CD4-positive, alpha-beta T cell treated with Interleukin-17A for 4 hours (primary cell): ENCODE measurements around the gene NDUFS8.

Experiments used
- DNase-seq: peaks from one replicate; pipeline ENCODE4 v3.0.0-alpha.2; 2020; ENCODE audit warnings: mixed read lengths

The NDUFS8 gene

DNA sequence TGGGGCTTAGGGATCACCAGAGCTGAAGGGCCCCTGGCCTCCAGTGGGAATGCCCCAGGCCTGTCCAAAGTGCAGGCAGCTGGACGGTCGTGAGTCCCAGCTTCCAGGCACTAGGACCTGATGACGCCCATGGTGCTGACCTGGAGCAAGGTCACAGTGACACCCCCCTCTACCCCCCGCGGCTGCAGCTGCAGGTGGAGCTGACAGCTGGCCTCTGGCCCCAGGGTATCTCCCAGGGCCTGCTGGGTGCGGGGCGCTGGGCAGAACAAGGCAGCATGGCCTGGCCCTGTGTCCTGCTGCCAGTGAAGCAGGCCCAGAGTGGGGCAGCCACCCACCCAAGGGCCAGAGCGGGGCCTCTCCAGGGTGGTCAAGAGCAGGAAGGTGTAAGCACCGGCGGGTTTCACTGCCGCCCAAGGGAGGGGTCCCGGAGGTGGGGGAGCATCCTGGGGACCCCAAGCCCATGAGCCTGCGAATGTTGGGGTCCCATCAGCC lies 7.8 kb downstream of the NDUFS8 start:
- DNase-seq: no peak

DNA sequence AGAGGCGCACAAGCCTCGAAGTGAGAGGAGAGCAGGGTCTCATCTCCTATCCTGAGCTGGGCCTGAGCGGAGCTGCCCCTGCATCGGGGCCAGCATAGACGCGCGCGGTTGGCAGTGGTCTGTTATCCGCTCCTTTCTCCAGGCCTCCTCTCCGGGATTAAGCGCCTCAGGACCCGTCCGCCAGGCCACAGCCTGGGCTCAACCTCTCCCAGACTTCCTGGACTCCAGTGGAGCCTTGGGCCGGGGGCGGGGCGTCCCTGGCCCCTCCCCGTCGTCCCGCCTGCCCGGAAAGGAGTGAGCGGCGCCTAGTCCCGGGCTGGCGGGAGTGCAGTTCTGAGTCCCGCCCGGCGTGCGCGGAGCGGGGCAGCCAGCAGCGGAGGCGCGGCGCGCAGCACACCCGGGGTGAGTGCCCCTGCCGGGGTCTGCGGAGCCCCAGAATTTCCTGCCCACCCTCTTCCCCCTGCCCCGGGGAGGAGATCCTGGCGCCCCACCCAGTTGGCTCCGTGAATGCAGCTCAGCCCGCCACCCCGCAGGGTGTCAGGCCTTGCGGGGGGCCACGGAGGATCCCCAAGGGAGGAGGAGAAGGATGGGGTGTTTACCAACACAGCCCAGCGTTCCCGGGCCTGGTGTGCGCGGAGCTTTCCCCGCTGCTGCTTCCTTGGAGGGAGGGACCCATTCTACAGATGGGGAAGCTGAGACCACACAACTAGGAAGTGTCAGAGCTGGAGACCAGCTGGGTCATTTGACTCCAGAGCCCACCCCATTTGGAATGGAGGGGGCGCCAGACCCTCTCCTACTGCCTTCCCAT lies 8.4 kb downstream of the NDUFS8 start, which contains the start of gene TCIRG1:
TSS of gene TCIRG1 (plus strand) at position 308 of the 808 bp plus-strand sequence. CDS start 2,247 bp downstream, outside the sequence.
- peak; percentile 82 for DNase-seq

DNA sequence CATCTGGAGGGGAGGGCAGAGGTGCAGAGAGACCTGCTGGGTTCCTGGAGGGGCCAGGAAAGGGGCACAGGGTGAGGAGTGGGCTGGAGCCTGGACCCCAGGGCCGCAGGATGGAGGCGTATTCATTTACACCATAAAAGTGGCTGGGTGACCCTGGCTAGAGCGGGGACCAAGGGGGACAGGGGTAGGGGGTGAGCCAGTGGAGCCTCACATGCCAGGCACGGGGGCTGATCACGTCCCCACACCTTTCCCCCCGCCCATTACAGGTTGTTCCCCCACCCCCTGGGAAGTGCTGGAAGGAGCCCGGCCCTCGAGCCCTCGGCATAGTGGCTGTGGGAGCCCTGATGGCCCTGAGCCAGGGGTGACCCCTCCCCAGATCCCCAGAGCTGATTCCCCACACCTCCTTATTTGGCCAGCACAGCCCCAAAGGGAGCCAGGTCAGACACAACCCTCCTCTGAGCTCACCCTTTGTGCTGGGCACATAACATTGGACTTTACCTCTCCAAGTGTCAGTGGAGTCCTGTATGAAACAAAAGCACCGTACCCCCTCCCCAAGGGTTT lies 9.1 kb downstream of the NDUFS8 start:
- DNase-seq: peak; percentile 15

GRCh38 chr11:68040101-68040956 lies 9.8 kb downstream of the NDUFS8 start:
- DNase-seq: peak; percentile 57

DNA sequence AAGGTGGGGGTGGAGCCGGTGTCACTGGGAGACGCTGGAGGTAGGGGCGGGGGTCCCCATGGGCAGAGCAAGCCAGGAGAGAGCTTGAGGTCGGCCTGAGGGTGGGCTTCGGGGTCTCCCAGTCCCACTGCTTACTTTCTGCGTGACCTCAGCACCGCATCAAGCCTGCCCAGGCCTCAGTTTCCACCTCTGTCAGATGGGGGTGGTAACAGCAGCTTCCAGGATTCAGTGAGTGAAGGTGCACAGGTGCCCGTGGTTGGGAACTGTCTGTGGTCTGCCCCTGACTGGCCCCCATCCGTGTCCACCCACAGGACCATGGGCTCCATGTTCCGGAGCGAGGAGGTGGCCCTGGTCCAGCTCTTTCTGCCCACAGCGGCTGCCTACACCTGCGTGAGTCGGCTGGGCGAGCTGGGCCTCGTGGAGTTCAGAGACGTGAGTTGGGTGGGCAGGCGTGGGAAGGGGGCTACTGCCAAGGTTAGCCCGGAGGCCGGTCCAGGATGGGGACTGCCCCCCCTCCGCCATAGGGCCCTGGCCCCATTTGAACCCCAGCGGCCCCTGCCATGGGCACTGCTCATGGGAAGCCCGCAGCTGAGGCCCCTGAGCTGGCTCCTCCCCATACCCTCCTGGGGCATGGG lies 10.6 kb downstream of the NDUFS8 start:
- peak; percentile 1 for DNase-seq

GRCh38 chr11:68041617-68042218 lies 11.2 kb downstream of the NDUFS8 start:
- peak; percentile 2 for DNase-seq

GRCh38 chr11:68042219-68043028 lies 11.9 kb downstream of the NDUFS8 start:
- DNase-seq: no peak

- no peak for DNase-seq
Measured at GRCh38 chr11:68043029-68043348, 12.5 kb downstream of the NDUFS8 start.

GRCh38 chr11:68043349-68044144 lies 13.1 kb downstream of the NDUFS8 start:
- DNase-seq: no peak

- DNase-seq: no peak
Measured at GRCh38 chr11:68044145-68044813, 13.8 kb downstream of the NDUFS8 start.

DNA sequence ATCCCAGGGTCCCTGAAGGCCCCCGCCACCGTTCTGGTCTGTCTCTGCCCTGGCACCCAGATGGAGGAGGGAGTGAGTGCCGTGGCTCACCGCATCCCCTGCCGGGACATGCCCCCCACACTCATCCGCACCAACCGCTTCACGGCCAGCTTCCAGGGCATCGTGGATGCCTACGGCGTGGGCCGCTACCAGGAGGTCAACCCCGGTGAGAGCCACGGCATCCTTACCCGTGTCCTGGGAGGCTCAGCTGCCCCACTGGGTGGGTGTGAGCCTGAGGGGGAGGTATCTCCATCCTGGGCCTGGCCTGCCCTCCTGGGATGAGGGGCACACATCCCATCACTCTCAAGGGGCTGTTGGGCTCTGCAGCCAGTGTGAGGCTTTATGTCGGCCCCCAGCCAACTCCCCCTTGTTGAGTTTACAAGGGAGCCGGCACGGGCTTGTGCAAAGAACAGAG lies 14.4 kb downstream of the NDUFS8 start:
- DNase-seq: no peak

GRCh38 chr11:68047437-68048290 lies 17.2 kb downstream of the NDUFS8 start:
- no peak for DNase-seq

DNA sequence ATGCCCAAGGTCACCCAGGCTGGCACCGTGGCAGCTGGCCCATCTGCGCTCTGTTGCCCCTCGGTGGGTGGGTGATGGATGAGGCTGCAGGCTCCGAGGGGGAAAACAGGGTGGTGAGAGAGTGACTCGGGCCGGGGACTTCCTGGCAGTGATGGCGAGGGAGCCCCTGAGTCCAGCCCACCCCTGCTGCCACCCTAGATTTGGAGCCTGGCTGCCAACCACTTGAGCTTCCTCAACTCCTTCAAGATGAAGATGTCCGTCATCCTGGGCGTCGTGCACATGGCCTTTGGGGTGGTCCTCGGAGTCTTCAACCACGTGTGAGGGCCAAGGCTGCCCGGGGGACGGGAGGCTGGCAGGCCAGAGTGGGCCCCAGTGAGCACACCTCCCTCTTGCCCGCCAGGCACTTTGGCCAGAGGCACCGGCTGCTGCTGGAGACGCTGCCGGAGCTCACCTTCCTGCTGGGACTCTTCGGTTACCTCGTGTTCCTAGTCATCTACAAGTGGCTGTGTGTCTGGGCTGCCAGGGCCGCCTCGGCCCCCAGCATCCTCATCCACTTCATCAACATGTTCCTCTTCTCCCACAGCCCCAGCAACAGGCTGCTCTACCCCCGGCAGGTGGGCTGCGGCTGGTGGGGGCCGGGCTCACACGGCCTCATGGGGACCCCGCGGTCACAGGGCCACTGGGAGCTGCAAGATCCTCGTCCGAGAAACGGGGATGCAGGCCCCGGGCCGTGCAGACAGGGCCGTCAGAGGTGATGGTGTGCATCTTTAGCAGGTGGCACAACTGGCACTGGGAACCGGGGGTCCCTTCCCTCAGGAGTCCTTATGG lies 18.4 kb downstream of the NDUFS8 start:
- no peak for DNase-seq

GRCh38 chr11:68049509-68050370 lies 19.3 kb downstream of the NDUFS8 start:
- no peak for DNase-seq

GRCh38 chr11:68050371-68050841 lies 19.9 kb downstream of the NDUFS8 start:
- no peak for DNase-seq

- no peak for DNase-seq
Measured at GRCh38 chr11:68051191-68052136, 21.0 kb downstream of the NDUFS8 start.
